ENCODE results near the gene TM9SF2. TPM values are rescaled to one million over a fixed set of nuclear protein-coding genes. Genes with fewer than 3 reads are reported as not detected.

TM9SF2 gene
- total RNA-seq, 4 donors from 2014 or later: 185 to 207 (median 200) TPM

- no peak for DNase-seq
- TF ChIP-seq POLR2A (IDR thresholded peaks at IDR 0.05): no peak
- TF ChIP-seq CTCF (IDR thresholded peaks at IDR 0.05): no peak
- no peaks in the 10 kb centered on the region for H3K9me3 ChIP-seq
- peaks cover 2 to 4% of the 10 kb centered on the region in 2 donors for H3K36me3 ChIP-seq
- H3K27me3 ChIP-seq: no peaks in the 10 kb centered on the region
- no peak overlapping the region for H3K4me3 ChIP-seq (replicated peaks in 1 of 3)
- H3K4me1 ChIP-seq: no peaks in the 10 kb centered on the region
- H3K27ac ChIP-seq: no peak overlapping the region
- WGBS, 2 donors: 74 to 89% methylated on average over 5 to 6 of the region's 6 CpGs
- intact Hi-C loops (cut with DNase I): no loop called here
Observed at GRCh38 chr13:99527301-99527700, 26.0 kb downstream of the TM9SF2 start.

- H3K27ac ChIP-seq: no peak overlapping the region
- H3K4me1 ChIP-seq: no peaks in the 10 kb centered on the region
- intact Hi-C loops (cut with DNase I): no loop called here
- no peaks in the 10 kb centered on the region for H3K9me3 ChIP-seq
- H3K27me3 ChIP-seq: no peaks in the 10 kb centered on the region
- no peak overlapping the region for H3K4me3 ChIP-seq (replicated peaks in 1 of 3)
- TF ChIP-seq POLR2A (IDR thresholded peaks at IDR 0.05) (no peak), CTCF (IDR thresholded peaks at IDR 0.05) (peak in 2 of 6 experiments; percentile 24 to 29)
- no peaks in the 10 kb centered on the region for H3K36me3 ChIP-seq
- no peak for DNase-seq
Observed at GRCh38 chr13:99528547-99528946, 27.3 kb downstream of the TM9SF2 start.

GRCh38 chr13:99536023-99536422, 34.8 kb downstream of the TM9SF2 start:
- WGBS, 2 donors: 94 to 95% methylated on average over 2 of the region's 2 CpGs
- no peaks in the 10 kb centered on the region for H3K4me1 ChIP-seq
- no peak overlapping the region for H3K4me3 ChIP-seq (replicated peaks in 1 of 3)
- H3K9me3 ChIP-seq: no peaks in the 10 kb centered on the region
- peaks cover 0 to 10% of the 10 kb centered on the region in 2 donors for H3K36me3 ChIP-seq
- intact Hi-C loops (cut with DNase I): no loop called here
- DNase-seq: no peak
- TF ChIP-seq CTCF (IDR thresholded peaks at IDR 0.05) (no peak), POLR2A (IDR thresholded peaks at IDR 0.05) (no peak)
- no peaks in the 10 kb centered on the region for H3K27me3 ChIP-seq
- no peak overlapping the region for H3K27ac ChIP-seq

GRCh38 chr13:99540530-99540929, 39.3 kb downstream of the TM9SF2 start:
- no peak overlapping the region for H3K4me3 ChIP-seq (replicated peaks in 1 of 3)
- peaks cover 21 to 42% of the 10 kb centered on the region in 2 donors for H3K36me3 ChIP-seq
- no peaks in the 10 kb centered on the region for H3K4me1 ChIP-seq
- no peaks in the 10 kb centered on the region for H3K9me3 ChIP-seq
- H3K27me3 ChIP-seq: no peaks in the 10 kb centered on the region
- WGBS, 2 donors: 86 to 95% methylated on average over 1 of the region's 1 CpG
- no peak overlapping the region for H3K27ac ChIP-seq
- DNase-seq: no peak
- no peak for TF ChIP-seq CTCF (IDR thresholded peaks at IDR 0.05)
- no peak for TF ChIP-seq POLR2A (IDR thresholded peaks at IDR 0.05)
- intact Hi-C loops (cut with DNase I): no loop called here

GRCh38 chr13:99542788-99543406, 41.6 kb downstream of the TM9SF2 start:
- WGBS, 2 donors: 83% methylated on average over 8 of the region's 8 CpGs
- Histone ChIP-seq H3K9me3 (no peaks in the 10 kb centered on the region), H3K36me3 (peaks cover 30 to 52% of the 10 kb centered on the region in 2 donors), H3K4me3 (replicated peaks in 1 of 3) (no peak overlapping the region), H3K4me1 (no peaks in the 10 kb centered on the region), H3K27ac (no peak overlapping the region), H3K27me3 (no peaks in the 10 kb centered on the region)
- intact Hi-C loops (cut with DNase I): no loop called here
- TF ChIP-seq POLR2A (IDR thresholded peaks at IDR 0.05) (no peak), CTCF (IDR thresholded peaks at IDR 0.05) (no peak)
- no peak for DNase-seq

All from thyroid gland (tissue), 4 donors.